ENCODE measurements around the gene FURIN.

DNA sequence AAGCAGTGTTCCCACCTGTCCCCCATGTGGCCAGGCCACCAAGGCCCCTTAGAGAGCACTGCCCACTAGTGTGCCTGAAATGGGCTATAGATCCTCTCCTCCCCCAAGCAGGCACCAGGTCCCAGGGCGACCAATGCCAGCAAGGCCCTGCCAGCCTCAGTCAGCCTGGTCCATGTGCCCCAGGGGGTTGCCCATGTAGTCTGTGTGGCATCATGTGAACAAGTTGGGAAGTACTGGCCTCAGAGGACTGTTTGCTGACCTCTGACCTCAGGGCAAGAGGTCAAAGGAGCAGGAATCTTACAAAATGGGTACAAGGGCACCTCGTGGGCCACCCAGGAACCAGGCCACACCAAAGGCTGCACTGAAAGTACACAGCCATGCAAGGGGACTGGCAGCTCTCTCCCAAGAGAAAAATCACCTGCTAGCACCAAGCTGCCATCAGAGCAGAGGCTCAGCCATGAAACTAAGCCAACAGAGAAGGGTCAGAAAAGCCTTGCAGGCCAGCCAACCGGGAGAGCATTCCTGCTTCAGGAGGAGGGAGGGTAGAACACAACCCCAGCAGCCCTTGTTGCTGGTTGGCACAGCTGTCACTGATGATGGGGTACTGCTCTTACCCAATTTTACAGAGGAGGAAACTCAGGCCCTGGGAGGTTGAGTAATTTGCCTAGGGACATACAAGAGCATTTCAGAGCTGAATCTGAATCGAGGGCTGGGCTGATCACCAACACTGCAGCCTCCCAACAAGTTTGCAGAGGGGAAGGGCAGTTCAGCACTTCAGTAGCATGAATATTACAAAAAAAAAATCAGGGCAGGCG, 5.2 kb upstream of the FURIN start:
- TF ChIP-seq, protein P1, sequence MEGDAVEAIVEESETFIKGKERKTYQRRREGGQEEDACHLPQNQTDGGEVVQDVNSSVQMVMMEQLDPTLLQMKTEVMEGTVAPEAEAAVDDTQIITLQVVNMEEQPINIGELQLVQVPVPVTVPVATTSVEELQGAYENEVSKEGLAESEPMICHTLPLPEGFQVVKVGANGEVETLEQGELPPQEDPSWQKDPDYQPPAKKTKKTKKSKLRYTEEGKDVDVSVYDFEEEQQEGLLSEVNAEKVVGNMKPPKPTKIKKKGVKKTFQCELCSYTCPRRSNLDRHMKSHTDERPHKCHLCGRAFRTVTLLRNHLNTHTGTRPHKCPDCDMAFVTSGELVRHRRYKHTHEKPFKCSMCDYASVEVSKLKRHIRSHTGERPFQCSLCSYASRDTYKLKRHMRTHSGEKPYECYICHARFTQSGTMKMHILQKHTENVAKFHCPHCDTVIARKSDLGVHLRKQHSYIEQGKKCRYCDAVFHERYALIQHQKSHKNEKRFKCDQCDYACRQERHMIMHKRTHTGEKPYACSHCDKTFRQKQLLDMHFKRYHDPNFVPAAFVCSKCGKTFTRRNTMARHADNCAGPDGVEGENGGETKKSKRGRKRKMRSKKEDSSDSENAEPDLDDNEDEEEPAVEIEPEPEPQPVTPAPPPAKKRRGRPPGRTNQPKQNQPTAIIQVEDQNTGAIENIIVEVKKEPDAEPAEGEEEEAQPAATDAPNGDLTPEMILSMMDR (conservative IDR thresholded peaks at IDR 0.05; ENCODE audit: low read depth, low read length), result no peak
- TF ChIP-seq POLR2A (IDR thresholded peaks at IDR 0.05; ENCODE audit: low read depth, low read length), result no peak

Data from IMR-90 (cell line).